HG03066 (cell line): ENCODE results near the gene TBPL2.
A peak's percentile ranks its signal among the peaks of the same experiment; 100 is the strongest.
"Not testable (repeated sequence)": the region's sequence is repeated elsewhere in the genome, so short reads cannot be mapped to it uniquely, and the experiment has no call there.

ENCODE experiments used
- ATAC-seq: cut with Tn5 transposase; IDR thresholded peaks from one replicate; pipeline ENCODE4 v1.9.1; 2021; ENCODE audit warnings: low read depth; ENCODE audit not compliant: unreplicated experiment

Gene TBPL2

DNA sequence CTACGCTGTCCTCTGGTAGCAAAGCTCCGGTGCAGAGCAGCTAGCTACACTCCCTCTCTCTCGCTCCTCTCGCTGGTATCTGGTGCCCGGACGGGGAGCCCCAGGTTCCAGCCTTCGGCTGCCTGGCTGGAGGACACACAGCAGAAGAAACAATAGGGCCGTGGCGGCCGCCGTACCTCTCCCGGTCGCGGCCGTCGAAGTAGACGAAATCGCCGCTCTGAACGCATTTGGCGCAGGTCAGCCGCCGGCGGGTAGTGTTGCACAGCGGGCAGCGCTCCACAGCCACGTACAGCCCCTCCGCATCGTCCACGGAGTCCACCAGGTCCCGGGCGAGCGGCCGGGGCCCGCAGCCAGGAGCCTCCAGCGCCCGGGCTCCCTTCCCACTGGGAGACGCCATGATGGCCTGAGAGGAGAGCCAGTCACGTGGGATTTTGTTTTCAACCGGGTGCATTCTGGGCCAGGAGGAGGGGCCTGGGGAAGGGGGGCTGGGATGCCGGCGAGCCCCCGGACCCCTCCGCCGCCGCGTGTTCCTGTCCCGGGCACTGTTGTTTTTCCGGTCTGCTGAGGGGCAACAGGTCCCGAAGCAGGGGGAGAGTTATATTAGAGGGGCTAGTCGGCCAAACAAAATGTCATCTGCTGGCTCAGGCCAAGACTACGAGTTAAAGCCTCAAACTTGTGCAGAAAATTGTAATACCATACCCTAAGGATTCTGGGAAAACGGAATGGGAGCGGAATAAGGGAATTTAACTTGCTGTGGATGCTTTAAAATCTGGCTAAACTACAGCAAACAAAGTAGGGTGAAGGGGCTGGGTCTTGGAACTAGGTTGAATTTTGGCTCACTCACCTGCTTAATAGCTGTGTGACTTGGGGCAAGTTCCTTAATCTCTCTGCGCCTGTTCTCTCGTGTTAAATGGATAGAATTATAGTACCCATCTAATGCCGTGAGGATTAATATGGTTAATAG, 28.7 kb downstream of the TBPL2 start, which contains the start of gene ATG14:
ATG14 (minus strand) TSS at position 405 of the 964 bp plus-strand sequence; CDS start at position 397, 8 bp downstream.
- ATAC-seq: peak; percentile 97

DNA sequence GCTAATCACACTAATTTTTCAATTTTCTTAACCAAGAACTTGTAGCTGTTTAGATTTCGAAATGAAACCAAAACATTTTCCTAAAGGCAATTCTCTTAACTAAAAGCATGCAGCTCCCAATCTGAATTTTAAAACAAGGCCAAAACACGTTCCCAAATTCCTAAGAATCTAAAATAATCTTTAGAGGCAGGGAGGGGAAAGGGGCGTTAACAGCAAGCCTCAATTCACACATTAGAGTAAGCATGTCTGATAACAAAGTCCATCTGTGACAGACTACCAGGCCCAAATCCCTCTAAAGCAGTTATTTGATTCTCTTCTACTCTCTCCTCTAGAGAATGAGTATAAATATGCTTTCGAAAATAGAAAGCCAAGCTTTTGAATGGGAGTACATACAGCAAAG, 29.5 kb downstream of the TBPL2 start:
- no peak for ATAC-seq

DNA sequence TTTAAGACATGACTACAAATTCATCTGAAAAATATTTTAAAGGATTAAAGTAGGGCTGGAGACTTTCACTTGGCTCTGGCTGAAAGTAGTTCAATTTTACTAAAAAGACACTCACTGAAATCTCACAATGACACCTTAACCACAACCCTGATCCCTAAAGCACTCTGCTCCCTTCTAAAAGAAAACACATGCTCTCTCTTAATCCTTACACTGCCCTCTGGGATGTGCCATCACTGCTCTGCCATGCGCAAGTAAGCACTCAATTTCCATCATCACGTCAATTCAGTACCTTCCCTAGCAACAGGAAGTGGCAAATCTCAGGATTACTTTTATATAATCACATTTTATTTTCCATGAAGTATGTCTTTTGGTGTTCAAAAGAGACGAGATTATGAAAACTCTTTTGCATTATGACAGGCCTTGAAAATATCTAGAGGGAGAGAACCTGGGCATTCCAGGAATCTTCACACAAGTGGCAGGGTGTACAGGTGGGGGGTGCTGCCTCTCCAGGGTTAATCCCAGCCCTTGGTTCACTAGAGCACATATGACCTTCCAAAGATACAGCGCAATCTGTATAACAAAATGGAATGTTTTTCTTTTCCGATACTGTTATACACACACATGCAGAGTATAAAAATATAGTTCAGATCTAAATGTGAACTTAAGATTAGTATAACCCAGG, 36.1 kb downstream of the TBPL2 start:
- ATAC-seq: no peak

DNA sequence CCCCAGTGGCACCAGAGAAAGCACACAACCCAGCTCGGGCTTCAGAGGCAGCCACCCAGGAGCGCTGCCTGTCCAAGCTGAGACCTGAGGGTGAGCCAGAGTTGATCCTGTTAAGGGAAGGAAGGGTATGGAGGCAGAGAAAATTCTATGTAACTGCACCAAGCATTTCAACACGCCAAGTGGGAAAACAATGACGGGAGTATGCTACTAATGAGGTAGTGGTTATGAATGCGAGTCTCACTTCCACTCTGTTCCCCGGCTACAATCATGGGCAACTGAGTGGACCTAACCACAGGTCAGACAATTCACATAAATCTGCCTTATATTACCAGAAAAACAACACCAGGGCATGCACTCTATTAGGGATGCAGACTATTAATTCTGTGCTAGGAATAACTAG, 38.7 kb downstream of the TBPL2 start:
- ATAC-seq: no peak

DNA sequence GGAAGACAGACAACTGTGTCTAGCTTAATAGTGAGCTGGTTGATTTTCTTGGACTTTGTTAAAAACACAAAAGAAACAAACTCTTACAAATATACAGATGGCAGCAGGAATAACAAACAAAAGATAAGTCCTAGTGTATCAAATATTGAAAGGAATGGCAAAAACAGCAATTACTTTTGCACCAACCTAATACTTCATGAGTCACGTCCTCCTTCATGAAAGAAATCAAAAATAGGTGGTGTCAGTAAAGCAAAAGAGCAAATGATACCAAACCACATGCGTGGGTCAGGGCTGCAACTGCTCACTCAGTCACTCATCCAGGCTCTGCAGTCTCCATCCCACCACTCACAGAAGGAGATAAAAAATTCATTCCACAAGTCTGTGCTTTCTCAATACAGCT, 40.6 kb downstream of the TBPL2 start:
- ATAC-seq: no peak

DNA sequence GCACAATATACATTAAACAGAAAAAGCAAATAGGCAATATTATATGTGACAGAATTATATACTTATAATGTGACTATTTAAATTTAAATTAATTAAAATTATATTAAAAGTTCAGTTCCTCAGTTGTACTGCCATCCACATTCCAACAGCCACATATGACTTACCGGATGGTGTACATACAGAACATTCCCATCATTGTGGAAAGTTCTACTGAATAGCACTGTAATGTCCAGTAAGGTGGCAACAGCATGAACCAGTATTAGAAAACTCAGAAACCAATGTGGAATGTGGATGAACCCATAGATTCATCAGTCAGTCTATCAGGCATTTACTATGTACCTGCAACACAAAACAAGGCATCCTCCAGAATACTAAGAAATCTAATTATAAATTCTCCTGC, 41.2 kb downstream of the TBPL2 start:
- ATAC-seq: no peak

DNA sequence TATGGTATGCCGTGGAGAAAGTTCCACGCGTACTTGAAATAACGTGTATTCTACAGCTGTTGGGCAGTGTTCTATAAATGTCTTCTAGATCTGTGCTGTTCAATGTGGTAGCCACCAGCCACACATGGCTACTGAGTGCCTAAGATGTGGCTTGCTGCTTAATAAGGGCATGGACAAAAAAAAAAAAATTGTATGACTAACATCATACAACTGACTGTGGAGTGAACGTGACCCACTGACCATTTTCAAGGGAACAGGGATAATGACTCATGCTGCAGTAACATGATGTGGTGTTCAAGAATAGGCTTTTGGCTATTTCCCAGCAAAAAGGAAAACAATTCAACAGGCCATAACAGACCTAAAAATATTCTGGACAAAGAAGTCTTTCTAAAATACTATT, 41.7 kb downstream of the TBPL2 start:
- no peak for ATAC-seq

DNA sequence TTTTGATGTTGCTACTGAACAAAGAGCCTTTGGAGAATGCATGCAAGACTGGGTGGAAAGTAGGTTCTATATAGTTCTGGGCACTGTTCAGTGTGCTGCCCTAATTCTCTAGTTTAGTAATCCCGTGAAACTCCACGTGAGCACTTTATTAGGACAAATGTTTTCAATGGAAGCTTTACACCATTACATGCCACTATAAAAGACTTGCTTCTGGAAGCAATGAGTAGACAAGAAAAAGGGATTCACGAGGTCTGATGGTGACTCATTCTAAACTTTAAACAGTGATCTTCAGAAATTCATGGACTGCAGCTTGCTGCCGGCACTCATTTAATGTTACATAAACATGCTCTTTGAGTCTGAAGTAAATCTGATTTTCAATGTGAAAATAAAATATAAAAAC, 51.1 kb downstream of the TBPL2 start:
- no peak for ATAC-seq

DNA sequence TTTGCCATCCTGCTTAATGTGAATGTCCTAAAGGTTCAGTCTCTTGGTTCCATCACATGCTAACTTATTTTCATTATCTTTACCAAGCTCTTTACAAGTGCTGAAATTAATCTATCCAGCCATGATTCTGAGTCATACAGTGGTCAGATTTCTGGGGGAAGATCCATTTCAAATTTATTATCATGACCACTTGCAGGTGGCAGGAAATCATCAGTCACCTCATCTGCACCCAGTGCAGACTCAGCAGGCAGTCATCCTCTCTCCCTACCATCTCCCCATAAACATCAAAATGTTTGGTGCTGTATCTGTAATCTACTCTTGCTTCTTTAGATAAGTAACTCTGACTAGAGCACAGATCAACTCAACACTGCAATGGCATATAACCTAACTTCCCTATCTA, 52.3 kb downstream of the TBPL2 start:
- ATAC-seq: no peak

DNA sequence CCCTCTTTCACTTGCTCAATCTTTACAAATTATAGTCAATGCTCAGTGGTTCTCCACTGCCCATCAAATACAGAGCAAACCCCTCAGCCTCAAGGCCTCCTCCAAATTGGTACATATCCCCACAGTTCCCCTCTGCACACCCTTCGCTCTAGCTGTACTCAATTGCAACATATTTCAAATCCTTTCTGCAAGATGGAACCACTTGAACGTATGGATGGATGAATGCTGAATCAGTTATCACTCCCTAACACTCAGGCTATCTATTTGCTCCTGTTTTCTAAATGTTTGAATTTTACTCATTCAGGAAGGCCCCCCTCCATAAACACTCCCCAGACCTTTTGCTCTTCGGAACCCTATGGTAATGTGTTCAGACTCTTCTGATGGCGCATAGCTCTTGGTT, 53.3 kb downstream of the TBPL2 start:
- ATAC-seq: no peak

DNA sequence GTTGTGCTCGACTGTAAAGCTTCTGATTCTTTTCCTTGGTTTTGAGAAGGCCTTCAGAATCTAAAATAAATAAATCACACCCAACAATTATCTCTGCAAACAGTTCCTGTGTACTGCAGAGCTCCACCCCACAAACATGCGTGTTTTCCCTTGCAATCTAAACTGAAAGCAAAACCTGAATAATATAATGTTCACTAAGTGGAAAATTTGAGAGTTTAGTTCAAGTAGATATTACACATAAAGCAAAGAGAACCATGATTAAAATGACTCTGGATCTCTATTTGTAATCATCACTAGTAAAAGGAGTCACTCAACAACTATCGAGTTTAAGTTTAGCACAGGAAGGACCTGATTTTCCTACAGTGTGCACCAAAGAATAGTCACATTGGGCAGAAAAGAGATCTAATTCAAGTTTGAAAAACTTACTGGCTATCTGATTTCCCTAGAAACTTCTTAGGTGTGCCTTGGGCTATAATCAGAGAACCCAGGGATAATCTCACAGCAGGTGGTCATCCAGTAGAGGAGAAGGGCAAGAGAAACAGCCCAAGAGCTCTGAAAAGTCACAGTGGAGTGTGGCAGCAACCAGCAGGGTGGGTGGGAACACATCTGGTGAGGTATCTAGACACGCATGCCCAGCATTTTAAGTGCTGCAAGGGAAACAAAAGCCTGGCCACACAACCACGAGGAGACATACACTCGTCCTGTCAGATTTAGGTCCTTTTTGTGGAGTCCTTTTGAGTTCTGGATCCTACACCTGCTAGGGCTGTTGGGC, 54.2 kb downstream of the TBPL2 start:
- ATAC-seq: no peak

DNA sequence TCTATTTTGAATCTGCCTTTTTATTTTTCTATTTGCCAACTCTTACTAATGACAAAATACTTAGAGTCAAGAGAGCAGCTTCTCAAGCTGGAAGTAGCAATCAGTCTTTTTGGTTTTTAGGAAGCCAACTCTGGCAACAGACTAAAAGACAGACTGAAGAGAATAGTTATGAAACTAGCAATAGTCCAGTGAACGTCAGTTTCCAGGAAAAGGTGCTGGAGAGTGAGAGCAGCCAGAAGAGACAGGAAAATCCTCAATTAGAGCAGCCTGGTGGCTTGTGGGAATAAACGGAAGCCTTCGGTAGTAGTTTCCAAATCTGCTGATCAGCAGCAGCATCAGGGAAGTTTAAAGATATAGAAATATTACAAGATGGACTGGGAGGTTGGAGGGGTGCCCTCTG, 55.9 kb downstream of the TBPL2 start:
- ATAC-seq: no peak

DNA sequence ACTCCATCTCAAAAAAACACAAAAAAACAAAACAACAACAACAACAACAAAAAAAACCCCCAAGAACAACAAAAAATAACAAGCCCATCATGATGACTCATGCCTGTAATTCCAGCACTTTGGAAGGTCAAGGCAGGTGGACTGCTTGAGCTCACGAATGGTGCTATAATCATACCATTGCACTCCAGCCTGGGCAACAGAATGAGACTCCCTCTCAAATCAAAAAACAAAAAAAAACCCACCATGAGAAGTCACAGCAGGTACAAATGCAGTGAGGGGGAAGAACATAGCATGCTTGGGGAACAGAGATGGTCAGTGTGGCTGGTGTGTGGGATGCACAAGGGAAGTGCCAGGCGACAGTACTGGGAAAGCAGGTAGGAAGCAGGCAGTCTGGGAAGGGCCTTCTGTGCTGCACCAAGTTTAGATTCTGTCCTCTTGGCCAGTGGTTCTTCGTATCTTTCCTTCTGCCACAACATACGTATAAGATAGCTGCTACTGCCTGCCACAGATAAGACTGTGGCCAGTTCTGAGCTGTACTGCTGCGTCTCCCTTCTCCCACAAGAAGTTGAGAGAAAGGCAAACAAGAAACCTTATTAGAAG, 56.8 kb downstream of the TBPL2 start:
- ATAC-seq: no peak

DNA sequence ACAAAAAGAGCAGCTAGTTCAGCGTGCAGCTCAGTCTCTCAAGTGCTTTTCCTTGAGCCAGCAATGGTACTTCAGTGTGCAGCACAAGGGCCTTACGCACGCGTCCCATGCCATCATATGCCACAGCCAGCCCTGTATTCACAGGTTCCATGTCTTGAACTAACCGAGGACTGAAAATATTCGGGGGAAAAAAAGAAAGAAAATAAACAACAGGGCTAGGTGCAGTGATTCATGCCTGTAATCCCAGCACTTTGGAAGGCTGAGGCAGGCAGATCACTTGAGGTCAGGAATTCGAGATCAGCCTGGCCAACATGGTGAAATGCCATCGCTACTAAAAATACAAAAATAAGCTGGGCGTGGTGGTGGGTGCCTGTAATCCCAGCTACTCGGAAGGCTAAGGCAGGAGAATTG, 57.4 kb downstream of the TBPL2 start:
- ATAC-seq: not testable (repeated sequence)

DNA sequence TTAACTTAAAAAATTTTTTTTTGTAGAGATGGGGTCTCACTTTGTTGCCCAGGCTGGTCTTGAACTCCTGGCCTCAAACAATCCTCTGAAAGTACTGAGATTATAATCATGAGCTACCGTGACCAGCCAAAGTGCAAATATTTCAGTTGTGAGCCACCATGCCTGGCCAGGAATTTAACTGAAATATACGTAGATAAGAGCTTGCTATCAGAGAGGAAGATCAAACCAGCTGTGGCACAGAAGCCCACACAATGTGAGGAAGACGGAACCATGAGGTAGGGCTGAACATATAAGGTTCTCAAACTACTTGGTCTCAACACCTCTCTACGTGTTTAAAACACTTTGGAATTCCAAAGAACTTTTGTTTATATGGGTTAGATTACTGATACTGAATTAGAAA, 57.9 kb downstream of the TBPL2 start:
- ATAC-seq: no peak

DNA sequence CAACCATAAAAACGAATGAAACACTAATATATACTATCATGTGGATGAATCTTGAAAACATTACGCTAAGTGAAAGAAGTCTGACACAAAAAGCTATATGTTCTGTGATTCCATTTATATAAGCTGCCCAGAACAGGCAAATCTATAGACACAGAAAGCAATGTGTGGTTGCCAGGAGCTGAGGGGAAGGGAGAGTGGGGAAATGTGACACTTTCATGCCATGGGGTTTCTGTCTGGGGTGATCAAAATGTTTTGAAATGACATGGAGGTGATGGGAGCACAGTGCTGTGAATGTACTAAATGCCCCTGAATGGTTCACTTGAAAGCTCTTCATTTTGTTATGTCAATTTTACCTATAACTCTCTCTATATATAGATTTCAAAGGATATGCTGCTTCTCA, 58.9 kb downstream of the TBPL2 start:
- ATAC-seq: no peak

DNA sequence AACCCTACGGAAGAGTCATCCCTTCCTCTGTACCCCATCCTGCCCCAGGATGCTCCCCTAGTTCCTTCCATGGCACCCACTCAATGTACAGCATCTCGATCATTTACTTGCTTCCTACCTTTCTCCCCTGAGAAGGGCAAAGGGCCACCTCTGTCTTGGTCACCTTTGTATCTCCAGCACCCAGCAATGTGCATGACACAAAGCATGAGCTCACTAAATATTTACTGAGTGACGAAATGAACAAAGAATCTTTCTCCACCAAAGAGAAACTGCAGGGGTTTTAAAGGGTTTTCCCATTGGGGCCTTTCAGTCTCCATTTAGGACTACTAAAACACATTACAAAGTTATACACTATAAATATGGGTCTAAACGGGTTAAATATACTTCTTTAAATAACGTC, 59.4 kb downstream of the TBPL2 start:
- ATAC-seq: no peak

DNA sequence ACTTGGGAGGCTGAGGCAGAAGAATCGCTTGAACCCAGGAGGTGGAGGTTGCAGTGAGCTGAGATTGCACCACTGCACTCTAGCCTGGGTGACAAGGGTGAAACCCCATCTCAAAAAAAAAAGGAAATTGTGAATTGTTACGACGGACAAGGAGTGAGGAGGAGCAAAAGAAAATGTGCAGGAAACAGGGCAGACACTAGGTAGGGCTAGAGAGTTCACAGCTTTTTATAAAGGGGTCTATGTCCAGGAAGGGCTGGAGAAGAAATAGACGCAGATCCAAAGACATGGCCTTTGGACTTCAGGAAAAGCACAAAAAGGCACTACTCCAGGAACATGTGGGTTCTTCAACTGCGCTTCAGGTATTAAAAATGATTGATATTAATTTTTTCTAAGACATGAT, 63.2 kb downstream of the TBPL2 start:
- no peak for ATAC-seq

DNA sequence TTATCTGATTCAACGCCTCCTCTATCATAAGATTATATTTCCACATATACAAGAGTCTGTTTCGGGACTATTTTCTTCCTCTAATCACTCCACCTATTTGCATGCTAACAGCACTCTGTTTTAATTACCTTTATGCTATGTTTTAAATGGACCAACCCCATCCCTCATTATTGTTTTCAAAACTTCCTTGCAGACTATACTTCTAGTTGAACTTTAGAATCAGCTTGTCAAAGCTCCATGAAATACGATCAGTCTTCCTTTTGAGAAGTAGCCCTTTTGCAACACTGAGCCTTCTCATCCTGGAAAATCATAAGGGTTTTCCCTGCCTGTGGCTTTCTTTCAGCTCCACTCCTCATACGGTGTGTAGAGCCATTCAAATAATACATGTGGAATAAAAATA, 65.6 kb downstream of the TBPL2 start:
- no peak for ATAC-seq

DNA sequence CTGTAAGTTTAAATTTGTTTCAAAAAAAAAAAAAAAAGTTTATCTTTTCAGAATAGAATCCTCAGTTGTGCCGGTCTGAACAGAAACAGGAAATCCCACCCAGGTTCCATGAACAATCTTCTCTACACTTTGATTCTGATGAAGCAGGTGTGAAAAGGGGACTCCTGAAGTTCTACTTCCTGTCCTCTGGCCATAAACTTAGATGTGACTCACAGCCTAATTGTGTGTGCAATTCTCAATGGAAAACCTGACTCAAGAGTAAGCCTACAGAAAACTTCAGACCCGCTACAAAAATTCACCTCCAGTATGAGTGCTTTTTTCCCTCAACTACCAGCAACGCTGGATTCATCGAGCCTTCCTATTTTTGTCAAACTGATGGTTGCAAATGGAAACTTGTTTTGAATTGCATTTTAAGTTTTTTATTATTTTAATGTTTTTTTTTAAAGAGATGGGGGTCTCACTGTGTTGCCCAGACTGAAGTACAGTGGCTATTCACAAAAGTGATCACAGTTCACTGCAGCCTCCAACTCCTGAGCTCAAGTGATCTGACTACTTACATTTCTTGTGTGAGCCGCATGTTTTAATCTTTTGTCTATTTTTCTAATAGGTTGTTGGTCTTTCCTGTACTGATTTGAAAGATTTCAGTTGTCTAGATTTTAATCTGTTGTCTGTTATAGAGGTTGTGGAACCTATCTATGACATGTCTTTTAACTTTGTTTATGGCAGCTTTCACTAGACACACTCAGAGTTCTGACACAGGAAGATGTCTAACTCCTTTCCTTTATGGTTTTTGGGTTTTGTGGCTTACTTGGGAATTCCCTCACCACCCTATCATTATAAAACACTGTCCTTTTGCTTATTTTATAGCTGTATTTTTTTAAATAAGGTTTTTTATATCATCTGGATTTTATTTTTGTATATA, 66.4 kb downstream of the TBPL2 start:
- no peak for ATAC-seq
